Putamen (tissue), 1 donor: Measurements from ENCODE around the gene FGD2.

Source experiments
- DNase-seq: peaks from one replicate; pipeline ENCODE4 v3.0.0-alpha.2; 2016; ENCODE audit warnings: low spot score

The FGD2 gene, protein sequence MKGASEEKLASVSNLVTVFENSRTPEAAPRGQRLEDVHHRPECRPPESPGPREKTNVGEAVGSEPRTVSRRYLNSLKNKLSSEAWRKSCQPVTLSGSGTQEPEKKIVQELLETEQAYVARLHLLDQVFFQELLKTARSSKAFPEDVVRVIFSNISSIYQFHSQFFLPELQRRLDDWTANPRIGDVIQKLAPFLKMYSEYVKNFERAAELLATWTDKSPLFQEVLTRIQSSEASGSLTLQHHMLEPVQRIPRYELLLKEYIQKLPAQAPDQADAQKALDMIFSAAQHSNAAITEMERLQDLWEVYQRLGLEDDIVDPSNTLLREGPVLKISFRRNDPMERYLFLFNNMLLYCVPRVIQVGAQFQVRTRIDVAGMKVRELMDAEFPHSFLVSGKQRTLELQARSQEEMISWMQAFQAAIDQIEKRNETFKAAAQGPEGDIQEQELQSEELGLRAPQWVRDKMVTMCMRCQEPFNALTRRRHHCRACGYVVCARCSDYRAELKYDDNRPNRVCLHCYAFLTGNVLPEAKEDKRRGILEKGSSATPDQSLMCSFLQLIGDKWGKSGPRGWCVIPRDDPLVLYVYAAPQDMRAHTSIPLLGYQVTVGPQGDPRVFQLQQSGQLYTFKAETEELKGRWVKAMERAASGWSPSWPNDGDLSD

DNA sequence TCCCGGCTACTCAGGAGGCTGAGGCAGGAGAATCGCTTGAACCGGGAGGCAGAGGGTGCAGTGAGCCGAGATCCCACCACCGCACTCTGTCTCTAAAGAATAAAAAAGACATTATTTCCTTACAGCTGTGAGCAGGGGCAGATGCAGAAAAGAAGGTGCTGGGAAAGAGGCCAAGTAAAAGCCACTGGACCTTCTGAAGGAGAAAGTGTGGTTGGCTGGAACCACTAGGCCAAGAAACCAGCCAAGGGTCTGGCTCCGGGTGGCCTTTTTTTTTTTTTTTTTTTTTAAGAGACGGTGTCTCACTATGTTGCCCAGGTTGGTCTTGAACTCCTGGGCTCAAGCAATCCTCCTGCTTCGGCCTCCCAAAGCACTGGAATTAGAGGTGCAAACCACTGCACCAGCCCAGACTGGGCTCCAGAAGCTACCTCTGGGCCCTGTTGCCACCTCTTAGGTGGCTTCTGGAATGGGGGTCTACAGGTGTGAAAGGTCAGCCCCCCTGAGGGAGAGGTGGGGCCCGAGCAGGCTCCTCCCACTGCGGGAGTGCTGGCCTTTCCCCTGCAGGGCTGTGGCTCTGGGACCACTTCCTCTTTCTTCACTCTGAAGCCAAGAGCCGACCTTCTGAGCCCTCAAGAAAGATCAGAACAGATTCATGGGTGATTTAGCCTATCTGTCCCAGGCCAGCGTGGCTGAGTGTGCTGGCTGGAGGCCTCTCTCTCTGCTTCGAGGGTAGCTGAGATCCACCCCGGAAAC, at the start of gene FGD2:
TSS of gene FGD2 (plus strand) at position 595 of the 750 bp plus-strand sequence. CDS start 163 bp downstream, outside the sequence.
- no peak for DNase-seq

DNA sequence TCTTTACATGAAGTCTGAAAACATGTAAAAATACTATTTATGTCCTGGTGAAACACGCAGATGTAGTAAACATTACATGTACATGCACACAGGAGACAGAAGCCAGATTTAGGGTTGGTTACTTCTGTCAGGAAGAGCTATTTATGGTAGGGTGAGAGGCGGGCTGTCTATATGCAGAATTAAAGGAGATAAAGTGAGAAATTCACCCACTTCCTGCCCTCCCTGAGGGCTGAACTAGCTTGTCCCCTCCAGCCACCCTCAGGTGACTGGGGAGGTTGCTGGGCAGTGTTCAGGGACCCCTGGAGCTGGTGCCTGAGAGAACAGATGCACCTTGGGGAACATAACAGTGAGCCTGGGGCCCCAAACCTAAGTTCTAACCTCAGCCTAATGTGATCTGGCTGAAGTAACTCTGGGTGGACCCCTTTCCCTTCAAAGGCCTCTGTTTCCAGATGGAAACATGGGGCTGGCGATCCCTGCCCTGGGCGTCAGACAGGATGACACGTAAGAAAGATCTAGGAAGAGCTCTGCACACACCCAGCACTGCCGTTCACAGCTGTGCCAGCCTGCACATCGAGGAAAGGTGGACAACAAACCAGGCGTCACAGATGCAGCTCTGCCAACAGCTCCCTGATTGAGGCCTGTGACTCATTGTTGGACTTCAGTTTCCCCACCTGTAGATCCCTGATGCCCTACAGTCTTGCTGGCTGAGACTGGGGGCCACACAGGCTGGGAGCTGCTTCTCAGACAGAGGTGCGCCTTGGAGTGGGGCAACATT, 49.6 kb upstream of the FGD2 start:
- DNase-seq = no peak

DNA sequence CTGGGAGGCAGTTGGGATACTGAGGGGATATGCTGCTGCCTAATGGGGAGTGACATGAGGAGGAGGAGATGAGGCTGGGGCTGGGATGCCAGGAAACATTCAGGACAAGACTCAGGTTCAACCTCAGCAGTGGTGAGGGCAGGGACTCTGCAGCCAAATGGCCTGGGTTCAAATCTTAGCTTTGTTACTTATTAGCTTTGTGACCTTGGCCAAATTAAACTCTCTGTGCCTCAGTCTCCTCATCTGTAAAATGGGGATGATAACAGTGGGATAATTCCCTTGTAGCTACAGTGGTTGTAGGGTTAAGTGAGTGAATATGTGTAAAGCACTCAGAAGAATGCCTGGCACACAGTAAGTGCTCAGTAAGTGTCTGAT, 49.0 kb upstream of the FGD2 start:
- no peak for DNase-seq

DNA sequence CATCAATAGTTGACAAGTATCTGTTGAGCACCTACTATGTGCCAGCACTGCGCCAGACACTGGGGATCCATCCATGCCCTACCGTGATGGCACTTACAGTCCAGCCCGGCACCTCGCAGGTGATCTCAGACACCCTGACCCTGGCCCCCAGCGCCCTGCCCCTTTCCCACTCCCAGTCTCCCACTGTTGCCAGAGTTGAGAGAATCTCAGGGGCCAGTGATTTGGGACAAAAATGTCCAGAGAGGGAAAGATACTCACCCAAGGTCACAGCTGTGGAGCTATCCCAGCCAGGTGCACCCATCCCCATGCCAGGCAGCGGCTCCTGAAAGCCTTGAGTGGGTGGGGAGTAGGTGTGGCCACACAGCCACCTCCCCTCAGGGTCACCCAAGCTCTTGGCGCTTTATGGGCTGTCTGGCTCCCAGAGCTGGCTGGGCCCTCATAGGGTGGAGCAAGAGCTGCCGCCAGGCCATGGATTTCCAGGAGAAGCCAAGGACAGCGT, 47.6 kb upstream of the FGD2 start:
- DNase-seq = no peak

DNA sequence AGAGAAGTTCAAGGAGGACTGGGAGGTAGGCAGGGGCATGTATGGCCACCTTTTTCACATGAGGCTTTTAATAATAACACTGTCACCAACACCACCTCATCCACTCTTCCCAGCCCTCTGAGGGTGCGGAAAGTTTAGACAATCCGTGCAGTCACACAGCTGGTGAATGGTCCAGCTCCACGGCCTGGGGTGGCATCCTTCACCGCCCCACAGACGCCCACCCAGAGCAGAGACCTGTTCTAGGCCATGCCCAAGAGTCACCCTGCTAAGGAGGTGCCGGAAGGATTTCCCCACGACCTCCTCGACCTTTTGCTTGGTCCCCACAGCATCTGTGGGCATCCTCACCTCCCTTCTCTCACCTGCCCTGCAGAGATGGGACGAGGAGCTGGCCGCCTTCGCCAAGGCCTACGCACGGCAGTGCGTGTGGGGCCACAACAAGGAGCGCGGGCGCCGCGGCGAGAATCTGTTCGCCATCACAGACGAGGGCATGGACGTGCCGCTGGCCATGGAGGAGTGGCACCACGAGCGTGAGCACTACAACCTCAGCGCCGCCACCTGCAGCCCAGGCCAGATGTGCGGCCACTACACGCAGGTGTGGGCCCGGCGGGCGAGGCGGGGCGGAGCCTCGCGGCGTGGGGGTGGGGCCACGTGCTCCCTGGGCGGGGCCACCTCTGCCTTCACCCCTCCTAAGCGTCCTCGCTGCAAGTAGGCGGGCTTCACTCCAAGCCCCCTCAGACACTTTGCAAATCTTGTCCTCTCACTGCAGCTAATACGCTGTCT, 46.5 kb upstream of the FGD2 start:
- DNase-seq = no peak

DNA sequence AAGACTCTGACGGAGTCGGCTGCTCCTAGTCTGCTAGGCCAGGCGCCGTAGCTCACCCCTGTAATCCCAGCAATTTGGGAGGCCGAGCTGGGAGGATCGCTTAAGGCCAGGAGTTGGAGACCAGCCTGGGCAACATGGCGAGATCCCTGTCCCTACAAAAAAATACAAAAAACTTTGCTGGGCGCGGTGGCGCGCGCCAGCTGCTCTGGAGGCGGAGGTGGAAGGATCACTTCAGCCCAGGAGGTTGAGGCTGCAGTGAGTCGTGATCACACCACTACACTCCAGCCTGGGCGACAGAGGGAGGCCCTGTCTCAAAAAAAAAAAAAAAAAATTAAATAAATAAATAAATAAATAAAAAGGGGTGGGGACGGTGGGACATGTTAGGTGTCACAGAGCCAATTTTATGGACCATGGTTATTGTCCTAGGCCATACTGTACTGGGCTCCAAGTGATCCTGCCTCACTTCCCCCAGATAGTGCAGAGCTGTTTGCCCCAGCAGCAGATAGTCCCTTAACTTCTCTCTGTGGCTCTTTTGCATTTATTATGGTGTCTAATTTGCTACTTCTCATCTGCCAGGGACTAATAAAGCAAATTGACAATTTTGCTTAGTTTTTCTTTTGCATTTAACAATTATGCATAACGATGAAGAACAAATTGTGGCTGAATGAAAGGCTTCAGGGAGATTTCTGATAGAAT, 45.8 kb upstream of the FGD2 start:
- DNase-seq = no peak

DNA sequence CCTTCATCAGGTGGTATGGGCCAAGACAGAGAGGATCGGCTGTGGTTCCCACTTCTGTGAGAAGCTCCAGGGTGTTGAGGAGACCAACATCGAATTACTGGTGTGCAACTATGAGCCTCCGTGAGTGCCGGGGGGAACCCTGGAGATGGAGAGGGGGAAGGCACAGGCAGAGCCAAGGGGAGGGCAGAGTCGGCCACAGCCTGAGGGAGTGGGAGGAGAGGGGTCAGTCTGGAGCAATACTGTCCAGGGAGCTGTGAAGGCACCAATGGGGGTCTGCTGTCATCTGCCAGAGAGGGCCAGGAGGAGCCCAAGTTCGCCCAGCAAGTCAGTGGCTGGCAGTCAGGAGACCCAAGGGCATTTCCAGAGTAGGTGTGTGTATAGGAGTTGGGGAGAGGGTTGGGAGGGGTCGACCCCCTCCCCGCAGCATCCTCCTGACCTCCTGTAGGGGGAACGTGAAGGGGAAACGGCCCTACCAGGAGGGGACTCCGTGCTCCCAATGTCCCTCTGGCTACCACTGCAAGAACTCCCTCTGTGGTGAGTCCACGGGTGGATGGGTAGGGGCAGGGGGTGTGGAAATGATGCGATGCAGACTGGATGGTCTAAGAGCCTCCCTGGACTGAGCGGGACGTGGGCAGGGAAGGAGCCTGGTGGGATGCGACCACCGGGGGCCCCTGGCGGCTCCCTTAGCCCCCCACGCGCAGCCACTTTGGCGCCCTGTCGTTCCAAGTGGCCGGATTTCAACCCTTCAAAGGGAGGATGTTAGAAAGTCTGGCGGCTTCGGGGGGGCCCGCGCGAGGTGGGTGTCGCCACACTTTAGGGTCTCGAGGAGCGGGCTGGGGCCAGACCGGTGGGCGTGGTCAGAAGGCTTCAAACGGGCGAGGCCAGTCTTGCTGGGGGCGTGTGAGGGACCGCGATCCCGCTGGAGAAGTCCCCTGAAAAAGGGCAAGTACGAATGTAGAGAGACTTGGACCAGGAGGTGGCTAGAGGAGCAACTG, 43.7 kb upstream of the FGD2 start:
- no peak for DNase-seq

DNA sequence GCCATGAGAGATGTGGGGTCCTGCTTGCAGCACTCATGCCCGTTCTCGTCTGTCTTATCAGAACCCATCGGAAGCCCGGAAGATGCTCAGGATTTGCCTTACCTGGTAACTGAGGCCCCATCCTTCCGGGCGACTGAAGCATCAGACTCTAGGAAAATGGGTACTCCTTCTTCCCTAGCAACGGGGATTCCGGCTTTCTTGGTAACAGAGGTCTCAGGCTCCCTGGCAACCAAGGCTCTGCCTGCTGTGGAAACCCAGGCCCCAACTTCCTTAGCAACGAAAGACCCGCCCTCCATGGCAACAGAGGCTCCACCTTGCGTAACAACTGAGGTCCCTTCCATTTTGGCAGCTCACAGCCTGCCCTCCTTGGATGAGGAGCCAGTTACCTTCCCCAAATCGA, 42.6 kb upstream of the FGD2 start:
- DNase-seq = peak; percentile 88

DNA sequence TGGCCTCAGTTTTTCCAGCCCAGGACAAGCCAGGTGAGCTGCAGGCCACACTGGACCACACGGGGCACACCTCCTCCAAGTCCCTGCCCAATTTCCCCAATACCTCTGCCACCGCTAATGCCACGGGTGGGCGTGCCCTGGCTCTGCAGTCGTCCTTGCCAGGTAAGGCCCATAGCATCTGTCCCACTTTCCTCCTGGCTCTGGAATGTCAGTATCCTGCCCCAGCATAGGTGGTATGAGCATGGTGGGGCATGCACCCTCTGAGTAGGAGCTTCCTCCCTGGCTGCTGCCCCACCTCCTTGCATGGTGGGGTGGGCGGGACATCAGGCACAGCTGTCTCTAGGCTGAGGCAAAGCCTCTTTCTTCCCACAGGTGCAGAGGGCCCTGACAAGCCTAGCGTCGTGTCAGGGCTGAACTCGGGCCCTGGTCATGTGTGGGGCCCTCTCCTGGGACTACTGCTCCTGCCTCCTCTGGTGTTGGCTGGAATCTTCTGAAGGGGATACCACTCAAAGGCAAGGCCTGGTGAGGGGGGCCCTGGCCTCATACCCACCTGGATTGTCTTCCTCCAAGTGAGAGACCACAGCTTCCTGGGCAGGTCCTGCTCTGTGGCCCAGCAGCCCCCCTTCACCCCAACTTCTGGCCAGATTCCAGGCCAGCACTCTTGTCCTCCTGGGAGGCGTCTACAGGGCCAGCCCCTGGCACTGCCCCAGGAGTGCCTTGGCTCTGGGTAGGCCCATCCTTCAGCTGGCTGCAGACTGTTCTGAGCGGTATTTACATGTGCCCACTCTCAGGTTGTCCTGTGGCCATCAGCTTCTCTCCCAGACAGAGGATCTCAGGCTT, 41.8 kb upstream of the FGD2 start:
- DNase-seq = no peak

DNA sequence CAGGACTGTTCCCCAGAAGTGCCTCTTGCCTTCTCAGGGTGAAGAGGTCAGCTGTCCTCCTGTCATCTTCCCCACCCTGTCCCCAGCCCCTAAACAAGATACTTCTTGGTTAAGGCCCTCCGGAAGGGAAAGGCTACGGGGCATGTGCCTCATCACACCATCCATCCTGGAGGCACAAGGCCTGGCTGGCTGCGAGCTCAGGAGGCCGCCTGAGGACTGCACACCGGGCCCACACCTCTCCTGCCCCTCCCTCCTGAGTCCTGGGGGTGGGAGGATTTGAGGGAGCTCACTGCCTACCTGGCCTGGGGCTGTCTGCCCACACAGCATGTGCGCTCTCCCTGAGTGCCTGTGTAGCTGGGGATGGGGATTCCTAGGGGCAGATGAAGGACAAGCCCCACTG, 41.1 kb upstream of the FGD2 start:
- DNase-seq = no peak

DNA sequence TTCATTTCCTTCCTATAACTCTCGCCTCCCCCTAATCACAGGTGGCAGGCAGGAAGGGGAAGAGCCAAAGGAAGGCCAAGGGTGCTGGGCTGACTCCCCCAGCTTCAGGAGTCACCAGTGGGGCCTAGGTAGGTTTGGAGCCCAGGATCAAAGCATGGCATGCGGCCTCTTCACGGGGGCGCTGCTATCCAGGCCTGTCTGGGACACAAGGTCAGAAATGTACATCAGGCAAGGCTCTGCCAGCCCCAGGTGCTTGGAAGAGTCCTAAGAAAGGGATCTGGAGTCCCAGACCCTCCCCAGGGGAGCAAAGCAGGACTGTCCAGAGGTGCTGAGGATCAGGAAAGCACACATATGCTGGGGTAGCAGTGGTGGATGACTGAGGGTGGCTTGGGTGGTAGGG, 40.5 kb upstream of the FGD2 start:
- DNase-seq = no peak

DNA sequence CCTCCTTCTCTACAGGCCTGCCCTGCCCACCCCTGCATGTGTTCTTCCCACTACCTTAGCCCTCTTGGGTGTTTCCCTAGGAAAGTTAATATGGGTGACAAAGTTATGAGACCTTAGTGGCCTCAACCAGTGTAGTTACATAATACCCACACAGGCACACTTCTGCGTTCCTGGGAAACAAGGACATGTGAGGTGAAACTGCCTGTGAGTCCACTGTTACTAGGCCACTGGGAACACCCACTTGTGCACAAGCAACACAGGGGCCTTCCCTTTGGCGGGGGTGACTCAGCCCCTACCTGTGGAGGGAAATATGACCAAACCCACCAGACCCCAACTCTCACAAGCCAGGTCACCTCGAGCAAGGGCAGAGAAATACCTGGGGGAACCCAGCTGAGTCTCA, 38.2 kb upstream of the FGD2 start:
- DNase-seq = no peak

DNA sequence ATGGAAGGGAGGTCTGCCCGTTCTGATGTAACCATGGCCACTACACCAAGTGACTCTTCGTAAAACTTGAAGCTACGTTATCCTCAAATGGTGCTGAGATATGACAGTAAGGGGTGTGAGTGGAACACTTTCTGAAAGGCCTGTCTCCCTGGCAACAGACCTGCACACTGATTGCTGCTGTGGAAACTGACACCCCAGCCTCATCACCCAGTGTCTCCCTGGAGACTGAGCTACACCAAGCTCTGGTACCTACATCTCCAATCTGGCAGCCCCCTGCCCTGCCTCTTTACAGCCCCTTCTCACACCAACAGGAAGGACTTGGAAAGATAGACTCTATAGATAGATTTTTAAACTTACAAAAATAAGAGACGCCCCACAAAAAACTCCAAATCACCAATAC, 37.7 kb upstream of the FGD2 start:
- no peak for DNase-seq

DNA sequence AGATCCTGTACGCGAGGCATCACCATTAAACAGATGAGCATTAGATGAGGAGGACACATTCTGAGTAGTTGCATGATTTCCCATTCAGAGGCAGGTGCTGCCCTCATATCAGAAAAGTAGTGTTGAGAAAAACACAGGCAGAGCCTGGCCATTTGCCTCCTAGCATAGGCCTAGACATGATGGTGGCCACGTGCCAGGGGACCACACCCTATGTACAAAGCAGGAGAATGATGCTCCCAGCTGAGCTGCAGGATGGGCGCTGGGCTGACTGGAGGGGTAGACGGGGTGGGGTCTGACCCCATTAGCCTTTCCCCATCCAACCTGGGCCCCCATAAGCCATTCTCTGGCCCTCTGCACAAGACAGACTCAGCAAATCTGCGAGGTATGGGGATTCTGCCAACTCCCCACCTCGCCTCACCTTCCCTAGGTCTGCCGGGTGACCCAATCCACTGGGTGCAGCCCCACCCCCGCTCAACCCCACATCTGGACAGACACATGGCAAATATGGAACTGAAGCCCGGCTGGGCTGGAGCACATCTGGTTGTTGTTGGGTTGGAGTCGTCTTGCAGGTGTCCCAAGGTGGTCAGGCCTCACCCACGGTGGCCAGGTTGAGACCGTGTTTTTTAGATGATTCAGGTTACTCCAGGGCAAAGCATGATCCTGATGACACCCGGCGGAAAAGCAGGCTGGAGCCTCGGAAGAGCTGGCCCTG, 37.0 kb upstream of the FGD2 start:
- no peak for DNase-seq

DNA sequence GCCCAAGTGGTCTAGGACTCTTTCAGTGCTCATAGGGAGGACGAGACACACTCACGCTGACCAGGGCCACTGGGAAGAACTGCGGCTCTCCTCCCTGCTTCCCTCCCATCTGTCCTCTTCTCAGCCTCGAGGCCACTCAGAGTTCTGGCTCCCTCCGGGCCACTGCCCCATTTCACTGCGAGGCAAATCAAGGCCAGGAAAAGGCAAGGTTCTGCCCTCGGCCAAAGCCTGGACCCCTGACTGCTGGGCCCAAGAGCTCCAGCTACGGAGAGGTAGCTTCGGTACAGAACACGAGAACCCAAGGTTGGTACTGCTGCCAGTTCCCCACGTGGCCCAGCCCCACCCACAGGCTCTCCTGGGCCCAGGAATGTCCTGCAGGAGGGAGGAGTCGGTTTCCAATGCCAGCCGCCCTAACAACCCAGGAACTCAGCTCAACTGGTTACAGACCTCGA, 36.2 kb upstream of the FGD2 start:
- DNase-seq = no peak

DNA sequence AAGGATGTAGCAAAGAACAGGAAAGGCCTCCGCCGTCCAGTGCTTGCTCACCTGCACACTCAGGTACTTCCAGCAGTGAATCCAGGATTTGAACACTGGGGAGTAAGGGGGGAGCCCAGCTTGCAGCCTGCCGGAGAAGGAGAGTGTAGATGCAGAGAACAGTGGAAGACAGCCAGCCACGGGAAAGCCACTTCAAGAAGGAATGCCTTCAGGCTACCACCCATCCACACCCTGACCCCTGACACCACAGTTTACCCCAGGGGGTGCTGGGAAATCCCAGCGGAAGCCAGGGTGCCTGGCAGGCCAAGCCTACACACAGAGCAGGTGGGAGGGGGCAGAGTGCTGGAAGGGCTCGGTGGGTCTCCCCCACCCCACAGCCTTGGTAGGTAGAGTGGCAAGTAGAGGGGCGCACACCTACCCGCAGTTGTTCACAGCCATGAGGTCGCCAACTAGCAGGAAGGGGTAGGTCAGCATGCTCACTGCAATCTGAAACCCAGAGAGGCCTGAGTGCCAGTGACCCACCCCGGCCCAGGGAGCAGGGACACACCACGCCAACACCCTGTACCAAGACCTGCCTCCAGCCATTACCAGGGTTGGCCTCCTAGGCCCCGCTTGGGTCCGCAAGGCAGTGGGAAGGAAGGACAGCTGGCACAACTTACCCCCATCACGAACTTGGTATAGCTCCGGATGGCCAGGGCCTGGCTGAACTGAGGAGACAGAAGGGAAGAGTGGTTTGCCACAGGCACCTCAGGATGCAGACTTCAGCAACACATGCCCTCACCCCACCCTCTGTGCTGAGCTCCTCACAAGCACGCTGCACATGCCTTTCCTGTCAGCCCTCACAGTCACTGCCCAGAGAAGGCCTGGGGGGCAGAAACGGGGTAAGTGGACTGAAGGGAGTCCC, 35.2 kb upstream of the FGD2 start:
- no peak for DNase-seq
